B cell (primary cell): ENCODE results near the gene FAM3D.

Source experiments
- EZH2 ChIP-seq: IDR thresholded peaks from 2 replicates; pipeline ENCODE4 v1.6.1; 2012; ENCODE audit warnings: borderline replicate concordance, low read depth, mild to moderate bottlenecking, moderate library complexity, low read length; ENCODE audit not compliant: insufficient read depth, poor library complexity, severe bottlenecking
- TF ChIP-seq, protein P1 (sequence below): fragments of 200-600 bp; IDR thresholded peaks from one replicate; pipeline ENCODE4 v1.8.0; 2022; ENCODE audit warnings: antibody characterized with exemption, mild to moderate bottlenecking

DNA sequence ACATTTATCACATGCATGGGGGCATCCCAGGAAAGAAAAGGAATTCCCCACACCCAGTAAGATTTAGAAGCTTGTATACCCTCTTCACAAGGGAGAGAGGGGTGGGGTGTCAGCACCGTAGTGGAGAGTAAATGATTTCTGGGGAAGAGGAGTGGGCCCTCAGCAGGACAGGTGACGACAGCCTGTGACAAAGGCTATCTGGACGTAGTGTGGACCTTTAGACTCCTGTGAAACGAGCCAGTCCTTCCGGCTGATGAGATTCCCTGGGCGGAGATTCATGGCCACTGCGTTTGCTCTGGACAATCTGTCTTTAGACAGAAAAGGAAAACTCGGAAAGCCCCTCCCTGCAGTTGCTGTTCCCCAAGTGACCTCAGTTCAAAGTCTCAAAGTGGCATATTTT, 1.7 kb upstream of the FAM3D start:
- TF ChIP-seq, protein P1, sequence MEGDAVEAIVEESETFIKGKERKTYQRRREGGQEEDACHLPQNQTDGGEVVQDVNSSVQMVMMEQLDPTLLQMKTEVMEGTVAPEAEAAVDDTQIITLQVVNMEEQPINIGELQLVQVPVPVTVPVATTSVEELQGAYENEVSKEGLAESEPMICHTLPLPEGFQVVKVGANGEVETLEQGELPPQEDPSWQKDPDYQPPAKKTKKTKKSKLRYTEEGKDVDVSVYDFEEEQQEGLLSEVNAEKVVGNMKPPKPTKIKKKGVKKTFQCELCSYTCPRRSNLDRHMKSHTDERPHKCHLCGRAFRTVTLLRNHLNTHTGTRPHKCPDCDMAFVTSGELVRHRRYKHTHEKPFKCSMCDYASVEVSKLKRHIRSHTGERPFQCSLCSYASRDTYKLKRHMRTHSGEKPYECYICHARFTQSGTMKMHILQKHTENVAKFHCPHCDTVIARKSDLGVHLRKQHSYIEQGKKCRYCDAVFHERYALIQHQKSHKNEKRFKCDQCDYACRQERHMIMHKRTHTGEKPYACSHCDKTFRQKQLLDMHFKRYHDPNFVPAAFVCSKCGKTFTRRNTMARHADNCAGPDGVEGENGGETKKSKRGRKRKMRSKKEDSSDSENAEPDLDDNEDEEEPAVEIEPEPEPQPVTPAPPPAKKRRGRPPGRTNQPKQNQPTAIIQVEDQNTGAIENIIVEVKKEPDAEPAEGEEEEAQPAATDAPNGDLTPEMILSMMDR, result no peak
- no peak for TF ChIP-seq EZH2
